ENCODE measurements around the gene DCLRE1B.

DCLRE1B gene

DNA sequence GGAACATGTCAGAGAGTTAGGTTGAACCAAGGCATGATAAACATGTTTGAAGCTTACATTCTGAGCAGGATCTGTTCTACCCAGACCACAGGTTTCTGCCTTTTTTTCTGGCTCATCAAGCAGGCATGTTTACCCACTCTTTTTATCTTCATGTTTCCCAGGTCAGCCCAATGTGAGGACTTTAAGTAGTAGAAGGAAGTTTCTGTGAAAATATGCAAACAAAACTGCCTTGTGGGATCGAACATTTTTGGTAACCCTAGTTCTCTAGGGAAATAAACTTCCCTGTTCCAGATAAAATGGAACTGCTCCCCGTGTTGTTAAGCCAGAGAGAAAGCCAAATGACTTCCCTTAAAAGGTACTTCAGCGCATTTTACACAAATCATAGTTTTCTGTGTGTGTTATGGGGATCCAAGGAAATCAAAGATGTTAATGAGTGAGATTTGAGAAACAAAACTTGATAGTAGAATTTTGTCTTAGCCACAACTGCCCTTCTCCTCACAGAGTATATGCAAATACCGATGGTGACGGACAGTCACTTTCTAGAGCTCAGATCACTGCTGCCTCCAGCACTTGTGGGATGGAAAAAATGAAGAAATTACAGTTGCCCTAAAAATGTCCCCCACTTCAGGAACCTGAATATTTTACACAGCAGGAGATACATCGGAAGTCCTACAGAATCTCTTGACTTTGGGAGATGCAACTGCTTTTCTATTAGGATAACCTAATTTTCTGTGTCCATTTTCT, 23.2 kb downstream of the DCLRE1B start:
- peaks cover 37% of the 10 kb centered on the region for H3K79me2 ChIP-seq (ENCODE audit: insufficient read depth, low read length)
- H3K27ac ChIP-seq (ENCODE audit: low read depth, low read length) = peak overlapping the region; percentile 56
- peak overlapping the region; percentile 62 for H3K4me2 ChIP-seq (ENCODE audit: low read depth, low read length, poor library complexity, severe bottlenecking)
- TF ChIP-seq, protein P1, sequence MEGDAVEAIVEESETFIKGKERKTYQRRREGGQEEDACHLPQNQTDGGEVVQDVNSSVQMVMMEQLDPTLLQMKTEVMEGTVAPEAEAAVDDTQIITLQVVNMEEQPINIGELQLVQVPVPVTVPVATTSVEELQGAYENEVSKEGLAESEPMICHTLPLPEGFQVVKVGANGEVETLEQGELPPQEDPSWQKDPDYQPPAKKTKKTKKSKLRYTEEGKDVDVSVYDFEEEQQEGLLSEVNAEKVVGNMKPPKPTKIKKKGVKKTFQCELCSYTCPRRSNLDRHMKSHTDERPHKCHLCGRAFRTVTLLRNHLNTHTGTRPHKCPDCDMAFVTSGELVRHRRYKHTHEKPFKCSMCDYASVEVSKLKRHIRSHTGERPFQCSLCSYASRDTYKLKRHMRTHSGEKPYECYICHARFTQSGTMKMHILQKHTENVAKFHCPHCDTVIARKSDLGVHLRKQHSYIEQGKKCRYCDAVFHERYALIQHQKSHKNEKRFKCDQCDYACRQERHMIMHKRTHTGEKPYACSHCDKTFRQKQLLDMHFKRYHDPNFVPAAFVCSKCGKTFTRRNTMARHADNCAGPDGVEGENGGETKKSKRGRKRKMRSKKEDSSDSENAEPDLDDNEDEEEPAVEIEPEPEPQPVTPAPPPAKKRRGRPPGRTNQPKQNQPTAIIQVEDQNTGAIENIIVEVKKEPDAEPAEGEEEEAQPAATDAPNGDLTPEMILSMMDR (IDR thresholded peaks at IDR 0.05; ENCODE audit: insufficient read depth, low read length, poor library complexity, severe bottlenecking) = no peak
- no peak for TF ChIP-seq EZH2phosphoT487 (conservative IDR thresholded peaks at IDR 0.05; ENCODE audit: low read length)
- H2AFZ ChIP-seq (ENCODE audit: low read depth, low read length, severe bottlenecking) = peak overlapping the region; percentile 56
- H3K9me3 ChIP-seq (ENCODE audit: insufficient read depth, low read length) = no peaks in the 10 kb centered on the region
- peaks cover 4% of the 10 kb centered on the region; the same call in 1 of the 2 replicates for H4K20me1 ChIP-seq (ENCODE audit: low read depth, low read length)
- H3K27me3 ChIP-seq (ENCODE audit: low read length) = no peaks in the 10 kb centered on the region
- H3F3A ChIP-seq (ENCODE audit: insufficient read depth) = peaks cover 7% of the 10 kb centered on the region; the same call in 1 of the 2 replicates
- peak overlapping the region; percentile 68 for H3K9ac ChIP-seq (ENCODE audit: low read length)
- H3K4me3 ChIP-seq (ENCODE audit: insufficient read depth, low read length, poor library complexity, severe bottlenecking) = peak overlapping the region; percentile 81
- H3K36me3 ChIP-seq (ENCODE audit: low read length) = no peaks in the 10 kb centered on the region
- no peaks in the 10 kb centered on the region for H3K9me2 ChIP-seq (replicated peaks; ENCODE audit: insufficient read depth, low read length)

GRCh38 chr1:113928941-113929749, 24.0 kb downstream of the DCLRE1B start, which contains the start of gene HIPK1:
HIPK1 (plus strand) TSS chr1:113929324.
- Histone ChIP-seq H3K4me3 (ENCODE audit: insufficient read depth, low read length, poor library complexity, severe bottlenecking) (peak within 1 kb of the TSS; percentile 81), H3K4me2 (ENCODE audit: low read depth, low read length, poor library complexity, severe bottlenecking) (peak within 1 kb of the TSS; percentile 62), H2AFZ (ENCODE audit: low read depth, low read length, severe bottlenecking) (peak within 1 kb of the TSS; percentile 56), H3K9me3 (ENCODE audit: insufficient read depth, low read length) (no peaks in the 10 kb centered on the region), H3K27me3 (ENCODE audit: low read length) (no peaks in the 10 kb centered on the region), H3K79me2 (ENCODE audit: insufficient read depth, low read length) (peaks cover 45% of the 10 kb centered on the region), H3F3A (ENCODE audit: insufficient read depth) (peaks cover 7% of the 10 kb centered on the region; the same call in 1 of the 2 replicates), H4K20me1 (ENCODE audit: low read depth, low read length) (peaks cover 4% of the 10 kb centered on the region; the same call in 1 of the 2 replicates), H3K9me2 (replicated peaks; ENCODE audit: insufficient read depth, low read length) (no peaks in the 10 kb centered on the region), H3K27ac (ENCODE audit: low read depth, low read length) (peak within 1 kb of the TSS; percentile 56), H3K36me3 (ENCODE audit: low read length) (no peaks in the 10 kb centered on the region), H3K9ac (ENCODE audit: low read length) (peak within 1 kb of the TSS; percentile 68)
- TF ChIP-seq, protein P1 (IDR thresholded peaks at IDR 0.05; ENCODE audit: insufficient read depth, low read length, poor library complexity, severe bottlenecking) = no peak

DNA sequence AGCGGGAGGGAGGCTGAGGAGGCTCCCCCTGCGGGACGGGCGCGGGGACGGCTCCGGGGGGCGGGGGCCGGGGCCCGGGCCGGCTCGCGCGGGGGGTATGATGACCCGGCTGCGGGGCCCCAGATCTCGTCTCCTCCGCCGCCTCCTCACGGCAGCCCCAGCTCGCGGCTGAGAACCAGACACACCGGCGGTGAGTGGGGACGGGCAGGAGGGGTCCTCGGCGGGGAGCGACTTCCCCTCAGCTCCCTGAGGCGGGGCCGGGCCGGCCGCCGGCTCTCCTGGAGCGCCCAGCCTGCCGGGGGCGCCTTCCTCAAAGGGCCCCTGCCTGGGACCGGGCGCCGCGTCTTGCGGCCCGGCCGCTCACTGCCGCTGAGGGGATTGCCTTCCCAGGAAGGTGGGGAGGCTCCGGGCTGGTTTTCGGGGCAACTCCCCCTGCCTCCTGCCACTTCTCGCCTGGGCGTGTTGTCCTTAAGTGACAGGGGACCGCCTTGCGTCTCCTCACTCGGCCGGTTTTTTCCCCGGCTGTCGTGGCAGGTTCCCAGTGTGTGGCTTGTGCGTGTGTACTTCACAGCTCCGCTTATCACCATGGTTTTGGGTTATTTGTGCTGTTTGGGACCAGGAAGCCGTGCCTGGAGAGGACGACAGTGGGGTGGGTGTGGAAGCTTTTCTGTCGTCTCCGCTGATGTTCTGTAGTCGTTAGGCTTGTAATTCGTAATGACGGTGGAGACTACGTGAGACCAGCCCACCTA, 24.8 kb downstream of the DCLRE1B start:
- H3K9ac ChIP-seq (ENCODE audit: low read length) = peak overlapping the region; percentile 68
- H2AFZ ChIP-seq (ENCODE audit: low read depth, low read length, severe bottlenecking) = peak overlapping the region; percentile 25
- H3K4me2 ChIP-seq (ENCODE audit: low read depth, low read length, poor library complexity, severe bottlenecking) = peak overlapping the region; percentile 62
- no peaks in the 10 kb centered on the region for H3K27me3 ChIP-seq (ENCODE audit: low read length)
- H4K20me1 ChIP-seq (ENCODE audit: low read depth, low read length) = peaks cover 4% of the 10 kb centered on the region; the same call in 1 of the 2 replicates
- no peak for TF ChIP-seq EZH2phosphoT487 (conservative IDR thresholded peaks at IDR 0.05; ENCODE audit: low read length)
- TF ChIP-seq, protein P1 (IDR thresholded peaks at IDR 0.05; ENCODE audit: insufficient read depth, low read length, poor library complexity, severe bottlenecking) = no peak
- peak overlapping the region; percentile 81 for H3K4me3 ChIP-seq (ENCODE audit: insufficient read depth, low read length, poor library complexity, severe bottlenecking)
- H3K27ac ChIP-seq (ENCODE audit: low read depth, low read length) = peak overlapping the region; percentile 56
- peaks cover 7% of the 10 kb centered on the region; the same call in 1 of the 2 replicates for H3F3A ChIP-seq (ENCODE audit: insufficient read depth)
- H3K79me2 ChIP-seq (ENCODE audit: insufficient read depth, low read length) = peaks cover 52% of the 10 kb centered on the region
- no peaks in the 10 kb centered on the region for H3K9me3 ChIP-seq (ENCODE audit: insufficient read depth, low read length)
- no peaks in the 10 kb centered on the region for H3K9me2 ChIP-seq (replicated peaks; ENCODE audit: insufficient read depth, low read length)
- no peaks in the 10 kb centered on the region for H3K36me3 ChIP-seq (ENCODE audit: low read length)
